HG03432 (cell line): ENCODE results near the gene EML2.

Experiments
- ATAC-seq: cut with Tn5 transposase; IDR thresholded peaks from one replicate; pipeline ENCODE4 v1.9.1; 2021; ENCODE audit warnings: mild to moderate bottlenecking, moderate library complexity; ENCODE audit not compliant: unreplicated experiment

EML2 gene

GRCh38 chr19:45590300-45591003 is 48.7 kb downstream of the EML2 start:
- no peak for ATAC-seq

DNA sequence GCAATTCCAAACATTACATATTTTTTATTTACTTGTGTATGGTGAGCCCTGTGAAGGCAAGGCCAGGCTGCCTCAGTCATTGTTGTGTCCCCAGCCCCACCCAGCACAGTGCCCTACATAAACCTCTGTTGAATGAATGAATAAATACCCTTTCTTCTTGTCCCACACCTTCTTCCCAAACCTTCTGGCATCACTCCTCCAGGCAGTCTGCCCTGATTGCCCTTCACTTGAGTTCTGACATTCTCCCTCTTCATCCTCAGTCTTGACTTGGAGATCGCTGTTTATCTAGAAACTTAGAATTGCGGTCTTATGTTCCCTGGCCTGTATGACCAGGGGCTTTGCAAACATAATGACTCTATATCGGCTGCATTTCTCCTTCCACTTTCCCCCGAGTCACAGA is 49.4 kb downstream of the EML2 start:
- no peak for ATAC-seq

- no peak for ATAC-seq
Observed at GRCh38 chr19:45587873-45588272, 51.3 kb downstream of the EML2 start.

DNA sequence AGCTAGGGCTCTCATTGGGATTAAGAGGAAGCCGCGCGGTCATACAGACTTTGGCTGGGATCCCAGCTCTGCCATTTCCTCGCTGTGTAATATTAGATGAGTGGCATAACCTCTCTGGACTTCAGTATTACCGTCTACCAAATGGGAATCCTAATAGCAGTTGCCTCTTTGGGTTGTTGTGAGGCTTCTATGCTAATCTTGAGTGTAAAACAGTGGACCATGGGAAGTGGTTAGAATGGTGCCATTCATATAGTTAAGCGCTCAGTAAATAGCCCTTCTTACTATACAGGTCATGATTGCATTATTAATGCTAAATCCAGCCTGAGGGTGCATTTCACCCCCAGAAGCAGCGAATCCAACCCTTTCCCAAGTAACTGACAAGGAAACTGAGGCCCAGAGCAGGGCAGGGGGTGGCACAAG is 54.0 kb downstream of the EML2 start:
- ATAC-seq = no peak

- ATAC-seq = peak; percentile 87
Observed at GRCh38 chr19:45584332-45585157, 54.7 kb downstream of the EML2 start, which contains the start of gene OPA3. Gene OPA3, minus strand, starts transcription at chr19:45584802. Its CDS starts 38 bp downstream, at chr19:45584764.

DNA sequence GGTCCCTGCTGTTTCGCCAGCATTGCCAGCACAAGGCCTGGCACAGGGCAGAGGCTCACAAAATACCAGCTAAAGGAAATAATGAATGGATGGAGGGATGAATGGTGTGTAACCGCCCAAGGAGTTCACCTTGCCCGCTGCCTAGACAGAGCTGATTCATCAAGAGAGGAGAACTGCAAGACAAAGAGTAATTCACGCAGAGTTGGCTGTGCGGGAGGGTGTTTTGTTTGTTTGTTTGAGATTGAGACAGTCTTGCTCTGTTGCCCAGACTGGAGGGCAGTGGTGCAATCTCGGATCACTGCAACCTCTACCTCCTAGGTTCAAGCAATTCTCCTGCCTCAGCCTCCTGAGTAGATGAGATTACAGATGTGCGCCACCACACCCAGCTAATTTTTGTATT is 57.6 kb downstream of the EML2 start:
- no peak for ATAC-seq

DNA sequence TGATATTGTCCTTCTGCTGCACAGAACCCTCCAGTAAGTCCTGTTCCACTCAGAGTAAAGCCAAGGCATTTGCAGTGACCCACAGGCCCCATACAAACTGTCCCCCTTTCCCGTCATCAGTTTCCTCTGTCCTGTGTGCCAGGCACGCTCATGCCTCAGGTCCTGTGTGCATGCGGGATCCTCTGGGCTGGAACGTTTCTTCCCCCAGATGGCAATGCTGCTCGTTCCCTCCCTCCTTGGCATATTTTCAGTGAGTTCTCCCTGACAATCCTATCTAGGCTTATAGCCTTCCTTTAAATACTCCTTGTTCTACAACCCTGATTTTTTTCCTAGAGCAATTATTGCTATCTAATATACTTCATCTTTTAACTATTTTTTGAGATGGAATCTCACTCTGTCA is 60.3 kb downstream of the EML2 start:
- ATAC-seq = no peak

DNA sequence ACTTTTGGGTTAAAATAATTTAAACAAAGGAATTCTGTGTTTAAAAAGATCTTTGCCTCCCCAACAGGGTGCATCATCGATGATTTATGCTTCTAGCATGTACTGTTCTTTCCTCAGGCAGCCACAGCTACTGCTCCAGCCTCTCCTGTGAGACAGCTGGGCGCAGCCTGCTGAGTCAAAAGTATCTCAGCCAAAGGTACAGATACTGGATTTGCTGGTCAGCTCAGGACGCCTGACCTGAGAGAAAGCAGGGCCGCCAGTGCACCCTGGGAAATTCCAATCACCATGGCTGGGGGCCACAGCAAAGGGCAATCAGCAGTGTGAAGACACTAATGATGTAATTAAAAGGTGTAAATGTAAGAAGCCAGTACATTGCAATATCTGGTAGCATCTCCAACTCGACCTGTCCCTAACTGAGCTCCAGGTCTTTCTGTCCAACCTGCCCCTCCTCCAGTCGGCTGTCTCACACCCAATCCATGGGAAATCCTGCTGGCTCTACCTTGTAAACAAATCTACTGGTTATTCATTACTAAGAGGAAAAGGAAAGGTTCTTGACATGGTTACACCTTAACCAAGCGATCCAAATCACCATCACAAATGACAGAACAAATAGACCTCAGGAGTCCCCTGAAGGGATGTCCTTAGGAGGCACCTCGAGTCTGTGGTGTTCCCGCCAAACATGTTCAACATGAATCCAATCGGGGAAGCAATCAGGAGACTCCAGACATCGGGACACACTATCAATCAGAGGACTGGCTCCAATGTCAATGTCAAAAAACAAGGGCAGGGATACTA is 61.9 kb downstream of the EML2 start:
- ATAC-seq = no peak

DNA sequence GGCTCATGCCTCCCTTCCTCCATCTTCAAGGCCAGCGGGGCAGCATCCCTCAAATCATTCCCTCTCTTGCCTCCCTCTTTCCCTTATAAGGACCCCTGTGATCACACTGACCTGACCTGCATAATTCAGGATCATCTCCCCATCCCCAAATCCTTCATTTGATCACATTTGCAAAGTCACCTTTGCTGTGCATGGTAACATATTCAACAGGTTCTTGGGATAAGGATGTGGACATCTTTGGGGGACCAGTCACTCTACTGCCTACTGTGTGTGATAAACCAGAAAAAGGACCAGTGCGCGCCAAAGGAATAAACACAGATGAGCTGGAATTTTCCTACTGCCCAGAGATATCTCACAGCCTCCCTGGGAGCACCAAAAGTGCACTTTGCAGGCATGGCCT is 62.5 kb downstream of the EML2 start:
- ATAC-seq = no peak

- no peak for ATAC-seq
Observed at GRCh38 chr19:45575216-45575615, 64.0 kb downstream of the EML2 start.

GRCh38 chr19:45574526-45574925 is 64.7 kb downstream of the EML2 start:
- ATAC-seq = no peak

- no peak for ATAC-seq
Observed at GRCh38 chr19:45571457-45572220, 67.6 kb downstream of the EML2 start.

DNA sequence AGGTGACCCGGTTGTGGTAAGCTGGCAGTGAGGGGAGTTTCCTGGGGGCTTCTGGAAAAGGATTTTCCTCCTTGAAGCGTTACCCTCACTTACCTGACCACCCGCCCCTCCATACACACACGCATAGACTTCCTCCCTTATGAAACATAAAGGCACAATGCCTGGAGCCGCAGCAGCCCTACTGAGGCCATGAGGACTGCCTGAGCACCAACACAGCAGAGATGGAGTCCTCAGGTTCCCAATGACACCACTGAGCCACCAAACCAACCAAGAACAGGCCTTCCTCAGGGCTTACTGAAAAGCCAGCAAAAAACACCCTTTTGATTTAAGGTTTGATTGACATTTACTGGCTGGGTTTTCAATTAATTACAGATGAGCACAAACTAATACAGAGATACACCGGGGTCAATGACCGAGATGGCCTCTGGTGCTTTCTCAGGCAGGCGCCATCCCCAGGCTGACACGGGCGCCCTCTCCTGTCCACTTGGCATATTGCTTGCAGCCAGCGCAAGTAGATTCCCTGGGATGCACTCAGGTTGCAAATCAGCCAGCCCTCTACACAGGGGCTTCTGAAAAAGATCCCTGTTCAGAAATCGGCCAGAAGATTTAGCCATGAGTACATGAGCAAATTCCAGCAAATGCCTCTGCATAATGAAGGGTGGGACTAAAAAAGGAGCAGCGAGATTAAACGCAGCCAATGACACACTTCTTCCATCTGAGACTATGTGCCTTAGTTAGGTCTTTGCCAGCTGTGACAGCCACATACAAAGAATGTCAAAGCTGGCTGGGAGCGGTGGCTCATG is 69.4 kb downstream of the EML2 start:
- ATAC-seq = no peak

GRCh38 chr19:45568732-45569131 is 70.5 kb downstream of the EML2 start:
- no peak for ATAC-seq

DNA sequence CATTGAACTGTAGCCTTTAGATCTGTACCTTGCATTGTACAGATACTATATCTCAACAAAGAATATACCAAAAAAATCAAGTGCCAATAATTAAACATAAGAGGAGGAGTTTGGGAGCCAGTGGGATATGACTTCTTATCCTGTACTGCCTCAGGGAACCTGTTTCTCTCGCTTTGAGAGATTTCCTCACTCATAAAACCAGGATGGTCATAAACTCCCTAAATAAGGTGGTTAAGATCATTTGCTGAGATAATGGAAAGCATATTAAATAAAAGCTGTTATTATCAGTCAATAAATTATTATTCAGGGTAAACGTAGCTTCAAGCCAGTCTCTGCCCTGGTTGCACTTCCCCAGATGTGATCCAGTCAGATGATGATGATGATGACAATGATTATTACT is 71.6 kb downstream of the EML2 start:
- no peak for ATAC-seq

GRCh38 chr19:45564131-45564780 is 74.9 kb downstream of the EML2 start:
- ATAC-seq = no peak

DNA sequence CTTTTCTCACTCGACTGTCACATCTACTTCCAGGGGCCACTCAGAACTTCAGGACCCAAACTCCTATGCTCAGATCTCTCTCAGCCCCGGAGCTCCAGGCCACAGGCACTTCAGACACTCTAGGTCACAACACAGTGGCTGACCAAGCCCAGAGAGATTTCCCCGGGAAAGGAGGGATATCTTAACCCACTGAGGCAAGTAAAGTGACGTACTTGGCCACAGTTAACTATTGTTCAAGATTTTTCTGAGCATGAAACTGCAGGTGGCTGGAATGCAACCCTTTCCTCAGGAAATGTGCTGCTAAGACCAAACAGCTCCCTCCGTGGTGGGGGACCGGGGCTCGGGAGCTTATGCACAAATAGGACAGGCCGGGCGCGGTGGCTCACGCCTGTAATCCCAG is 78.5 kb downstream of the EML2 start:
- ATAC-seq = no peak

DNA sequence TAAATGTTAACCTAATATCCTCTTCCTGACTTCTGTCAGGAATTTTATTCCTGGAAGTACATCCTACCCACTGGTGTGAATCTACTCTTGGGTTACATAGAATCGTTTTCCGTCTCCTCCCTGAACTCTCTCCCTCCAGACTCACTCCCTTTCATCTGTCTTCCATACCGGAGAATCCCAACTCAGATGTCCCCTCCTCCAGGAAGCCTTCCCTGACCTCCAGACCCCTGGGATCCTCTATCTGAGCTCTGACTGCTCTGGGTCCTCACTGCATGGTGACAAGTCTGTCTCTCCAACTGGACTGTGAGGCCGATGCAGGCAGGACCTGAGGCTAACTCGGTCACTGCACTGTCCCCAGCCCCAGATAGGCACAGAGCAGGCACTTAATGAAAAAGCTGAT is 79.2 kb downstream of the EML2 start:
- no peak for ATAC-seq
